T-helper 2 cell treated with Interferon-gamma antibody and Interleukin-4, amounts not matched to agents 100 ng/mL and 5 ng/mL, for 36 hours (primary cell): Measurements from ENCODE around the gene GATC. TPM values are rescaled to one million over a fixed set of nuclear protein-coding genes. Genes with fewer than 3 reads are reported as not detected.

Source experiments
- intact Hi-C: fragments of 100-400 bp; cut with micrococcal nuclease; formaldehyde crosslinking; loops from one replicate; pipeline ENCODE4 v1.15.1; 2023
- total RNA-seq: library from RNA; stranded (reverse); gene quantifications from 2 replicates; pipeline ENCODE4 v1.2.3, GENCODE V29; 2022

Gene GATC, protein sequence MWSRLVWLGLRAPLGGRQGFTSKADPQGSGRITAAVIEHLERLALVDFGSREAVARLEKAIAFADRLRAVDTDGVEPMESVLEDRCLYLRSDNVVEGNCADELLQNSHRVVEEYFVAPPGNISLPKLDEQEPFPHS
- total RNA-seq: 27.9 and 29.0 TPM in 2 replicates

DNA sequence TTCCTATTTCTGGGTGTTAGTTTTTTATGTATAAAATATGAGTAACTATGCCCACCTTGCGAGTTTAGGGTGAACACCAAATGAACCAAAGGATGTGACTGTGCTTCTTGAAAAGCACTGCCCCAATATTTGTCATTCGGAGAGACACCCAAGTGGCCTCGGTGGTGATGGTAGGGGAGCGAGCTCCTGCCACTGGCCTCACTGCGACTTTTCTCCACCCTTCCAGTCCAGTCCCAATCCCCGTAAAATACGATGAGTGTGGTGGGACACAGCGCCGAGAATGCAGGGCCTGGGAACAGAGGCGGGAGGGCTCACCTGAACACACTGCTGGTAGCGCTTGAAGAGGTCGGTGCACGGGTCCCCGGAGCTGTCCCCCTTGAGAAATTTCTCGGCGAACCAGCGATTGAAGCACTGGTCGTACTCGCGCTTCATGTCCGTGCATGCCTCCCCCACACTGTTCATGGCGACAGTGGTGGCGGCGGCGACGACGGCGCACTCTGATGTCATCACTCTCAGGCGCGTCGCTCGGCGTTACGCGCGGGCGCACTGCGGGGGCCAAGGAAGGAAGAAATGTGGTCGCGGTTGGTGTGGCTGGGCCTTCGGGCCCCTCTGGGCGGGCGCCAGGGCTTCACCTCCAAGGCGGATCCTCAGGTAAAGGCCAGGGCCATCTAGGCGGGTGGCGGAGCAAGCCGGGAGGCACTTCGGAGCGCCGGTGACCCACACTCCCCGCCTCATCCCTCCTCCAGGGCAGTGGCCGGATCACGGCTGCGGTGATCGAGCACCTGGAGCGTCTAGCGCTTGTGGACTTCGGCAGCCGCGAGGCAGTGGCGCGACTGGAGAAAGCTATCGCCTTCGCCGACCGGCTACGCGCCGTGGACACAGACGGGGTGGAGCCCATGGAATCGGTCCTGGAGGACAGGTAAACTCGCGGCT, at the start of gene GATC, which contains the start of gene TRIAP1:
GATC (plus strand) TSS at position 534 of the 933 bp plus-strand sequence; CDS start at position 571, 37 bp downstream.
TRIAP1 (minus strand) TSS at position 474 of the 933 bp plus-strand sequence; CDS start at position 462, 12 bp downstream.
- intact Hi-C loops: loop anchor here (1.0 kb wide), 2 partner anchors 8 to 240 kb away; partner anchors contain the start of gene COX6A1

DNA sequence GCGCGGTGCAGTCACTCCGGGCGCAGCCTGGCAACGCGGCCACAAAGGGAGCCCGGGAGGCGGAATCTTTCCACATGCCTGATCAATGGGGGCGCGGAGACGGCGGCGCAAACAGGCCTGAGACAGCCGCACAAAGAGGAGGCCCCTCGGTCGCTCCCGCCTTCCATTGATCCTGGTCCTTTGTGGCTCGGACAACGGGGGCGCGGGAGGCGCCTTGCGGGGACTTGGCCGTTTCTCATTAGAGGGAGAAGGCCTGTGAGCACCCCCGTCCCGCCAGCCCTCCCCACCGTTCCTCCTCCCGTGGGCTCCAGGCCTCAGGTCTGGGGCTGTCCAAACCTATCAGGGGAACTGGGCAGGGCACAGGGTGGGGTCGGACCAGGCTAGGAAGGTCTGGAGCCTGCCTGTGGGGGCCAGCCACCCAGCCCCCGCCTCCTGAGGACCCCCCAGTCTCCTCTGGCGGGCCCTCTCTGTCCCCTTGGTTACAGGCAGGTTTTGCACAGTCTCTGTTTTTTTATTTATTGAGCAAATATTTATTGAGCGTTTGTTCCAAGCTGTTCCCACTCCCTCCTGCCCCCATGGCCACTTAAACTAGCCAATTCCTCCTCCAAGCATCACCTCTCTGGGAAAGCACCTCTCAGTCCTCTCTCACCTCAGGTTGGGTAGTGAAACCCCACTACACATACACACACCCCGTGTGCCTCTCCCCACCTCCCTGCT, 48.3 kb upstream of the GATC start:
- intact Hi-C loops: no loop called here

GRCh38 chr12:120399531-120399930, 46.7 kb upstream of the GATC start:
- intact Hi-C loops: no loop called here

DNA sequence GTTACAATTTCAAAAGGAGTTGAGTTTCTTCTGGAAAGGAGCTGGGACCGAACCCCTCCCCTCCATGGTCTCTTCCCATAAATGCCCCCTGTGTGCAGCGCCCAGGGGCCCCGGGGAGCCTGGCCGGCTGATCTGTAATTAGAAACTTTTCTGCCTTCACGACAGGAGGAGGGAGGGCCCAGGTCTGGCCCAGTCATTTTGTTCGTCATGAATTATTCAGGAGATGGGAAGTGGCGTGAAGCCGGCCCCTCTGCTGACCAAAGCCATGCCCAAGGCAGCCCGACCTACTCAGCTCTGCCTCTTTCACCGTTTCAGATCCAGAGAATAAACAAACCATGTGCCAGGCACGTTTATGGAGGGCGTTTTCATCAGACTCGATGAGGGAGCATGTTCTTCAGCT, 44.0 kb upstream of the GATC start:
- intact Hi-C loops: no loop called here

DNA sequence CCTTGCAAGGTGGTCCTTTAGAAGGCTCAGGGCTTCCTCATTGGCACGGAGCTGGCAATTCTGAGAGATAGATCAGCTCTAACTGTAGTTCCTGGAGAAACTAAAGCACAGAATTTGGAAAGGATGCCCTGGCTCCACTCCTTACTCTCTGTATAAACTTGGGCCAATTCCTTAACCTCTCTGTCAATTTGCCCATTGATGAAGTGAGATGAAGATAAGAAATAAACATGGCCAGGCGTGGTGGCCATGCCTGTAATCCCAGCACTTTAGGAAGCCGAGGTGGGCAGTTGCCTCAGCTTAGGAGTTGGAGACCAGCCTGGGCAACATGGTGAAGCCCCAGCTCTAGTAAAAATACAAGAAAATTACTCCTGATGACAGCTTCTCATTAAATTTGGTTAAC, 42.4 kb upstream of the GATC start:
- intact Hi-C loops: no loop called here

DNA sequence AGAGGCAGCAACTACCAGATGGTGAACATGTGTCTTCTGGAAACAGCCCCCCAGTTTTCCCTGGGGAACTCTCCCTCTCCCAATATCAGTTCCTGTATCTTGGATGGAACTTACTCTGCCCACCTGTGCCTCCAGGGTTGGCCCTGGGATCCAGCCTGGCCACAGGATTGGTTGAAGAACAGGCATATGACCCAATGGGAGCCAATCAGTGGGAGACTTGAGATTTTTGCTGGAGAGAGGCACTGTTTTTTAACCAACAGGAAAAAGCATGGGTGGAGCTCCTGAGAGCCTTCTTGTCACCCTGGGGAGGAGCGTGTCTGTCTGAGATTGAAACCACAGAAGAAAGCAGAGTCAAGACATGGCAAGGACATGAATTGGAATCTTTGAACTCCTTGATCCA, 42.0 kb upstream of the GATC start:
- intact Hi-C loops: no loop called here

GRCh38 chr12:120406069-120406468, 40.2 kb upstream of the GATC start:
- intact Hi-C loops: no loop called here

DNA sequence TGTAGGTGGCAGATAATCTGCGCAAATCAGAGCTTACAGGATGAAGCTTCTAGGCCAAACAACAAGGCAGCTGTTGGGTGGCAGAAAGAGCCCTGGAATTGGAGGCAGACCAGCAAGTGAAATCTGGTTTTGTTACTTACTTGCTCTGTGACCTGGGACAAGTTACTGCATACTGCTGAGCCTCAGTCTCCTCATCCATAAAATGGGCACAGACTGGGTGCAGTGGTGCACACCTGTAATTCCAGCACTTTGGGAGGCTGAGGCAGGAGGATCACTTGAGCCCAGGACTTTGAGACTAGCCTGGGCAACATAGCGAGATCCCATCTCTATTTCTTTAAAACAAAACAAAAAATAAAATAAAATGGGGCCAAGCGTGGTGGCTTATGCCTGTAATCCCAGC, 39.7 kb upstream of the GATC start:
- intact Hi-C loops: no loop called here

DNA sequence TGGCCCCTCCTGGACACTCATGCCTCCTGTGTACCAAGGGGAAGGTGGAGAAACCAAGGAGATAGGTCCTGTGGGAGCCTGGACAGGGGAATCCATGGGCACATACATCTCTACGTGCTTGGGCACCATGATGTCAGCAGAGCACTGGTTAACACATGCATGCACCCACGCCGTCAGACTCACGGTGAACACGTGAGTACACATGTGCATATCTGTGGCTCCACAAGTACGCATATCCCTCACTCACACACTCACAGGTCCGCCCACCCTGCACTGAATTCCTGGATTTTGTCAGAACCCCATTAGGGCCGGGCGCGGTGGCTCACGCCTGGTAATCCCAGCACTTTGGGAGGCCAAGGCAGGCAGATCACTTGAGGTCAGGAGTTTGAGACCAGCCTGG, 37.5 kb upstream of the GATC start:
- intact Hi-C loops: no loop called here

DNA sequence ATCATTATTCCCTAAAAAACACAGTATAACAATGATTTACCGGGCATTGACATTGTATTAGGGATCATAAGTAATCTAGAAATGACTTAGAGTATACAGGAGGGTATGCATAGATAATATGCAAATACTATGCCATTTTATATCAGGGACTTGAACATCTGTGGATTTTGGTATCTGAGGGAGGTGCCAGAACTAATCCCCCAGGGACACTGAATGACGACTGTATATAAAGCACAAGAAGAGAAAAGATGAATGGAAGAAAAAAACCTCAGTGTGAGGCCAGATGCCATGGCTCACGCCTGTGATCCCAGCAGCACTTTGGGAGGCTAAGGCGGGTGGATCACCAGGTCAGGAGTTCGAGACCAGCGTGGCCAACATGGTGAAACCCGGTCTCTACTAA, 33.8 kb upstream of the GATC start:
- intact Hi-C loops: no loop called here

- intact Hi-C loops: no loop called here
Measured at GRCh38 chr12:120413901-120414695, 32.1 kb upstream of the GATC start.

DNA sequence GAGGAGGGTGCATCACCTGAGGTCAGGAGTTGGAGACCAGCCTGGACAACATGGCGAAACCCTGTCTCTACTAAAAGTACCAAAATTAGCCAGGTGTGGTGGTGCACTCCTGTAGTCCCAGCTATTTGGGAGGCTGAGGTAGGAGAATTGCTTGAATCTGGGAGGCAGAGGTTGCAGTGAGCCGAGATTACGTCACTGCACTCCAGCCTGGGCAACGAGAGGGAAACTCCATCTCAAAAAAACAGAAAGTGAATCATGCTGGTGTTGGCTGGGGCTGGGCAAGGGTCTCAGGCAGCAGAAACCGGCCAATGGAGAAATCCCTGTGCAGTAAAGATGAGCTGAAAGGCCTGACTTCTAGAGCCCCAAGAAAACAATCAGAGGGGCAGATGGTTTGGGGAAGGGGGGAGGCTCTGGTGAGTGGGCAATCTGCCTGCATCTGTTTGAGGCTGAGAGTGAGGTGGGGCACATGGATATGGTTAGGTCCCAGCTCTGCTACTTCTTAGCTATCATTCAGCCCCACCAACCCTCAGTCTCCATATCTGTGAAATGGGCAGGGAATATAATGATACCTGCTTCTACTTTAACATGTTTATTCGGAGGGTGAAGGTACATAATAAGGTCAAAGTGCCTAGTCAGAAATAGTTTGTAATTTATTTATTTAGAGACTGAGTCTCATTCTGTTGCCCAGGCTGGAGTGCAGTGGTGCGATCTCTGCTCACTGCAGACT, 29.6 kb upstream of the GATC start:
- intact Hi-C loops: no loop called here

DNA sequence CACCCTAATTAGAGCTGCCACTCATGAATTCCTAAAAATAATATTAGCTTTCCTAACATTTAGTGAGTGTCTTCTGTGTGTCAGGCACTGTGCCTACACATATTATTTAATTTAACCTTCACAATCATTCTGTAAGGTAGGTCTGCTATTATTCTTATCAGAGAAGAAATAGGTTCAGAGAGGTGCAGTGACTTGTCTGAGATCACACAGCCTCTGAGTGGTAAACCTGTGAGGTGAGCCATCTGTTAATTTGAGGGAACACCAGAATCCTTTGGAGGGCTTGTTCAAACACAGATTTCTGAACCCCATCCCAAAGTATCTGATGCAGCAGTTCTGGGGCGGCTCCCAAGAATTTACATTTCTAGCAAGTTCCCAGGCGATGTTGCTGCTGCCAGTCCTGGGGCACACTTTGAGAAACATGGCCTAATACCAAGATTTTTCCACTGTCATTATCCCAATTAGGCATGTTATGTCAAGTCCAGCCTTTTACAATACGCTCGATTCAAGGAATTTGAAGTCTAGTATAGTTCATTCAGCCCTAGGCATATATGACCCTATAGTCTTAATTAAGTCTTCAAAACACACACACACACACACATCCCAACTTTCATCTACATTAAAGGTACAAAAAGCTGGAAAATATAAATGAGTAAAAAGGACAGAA, 28.2 kb upstream of the GATC start:
- intact Hi-C loops: no loop called here

DNA sequence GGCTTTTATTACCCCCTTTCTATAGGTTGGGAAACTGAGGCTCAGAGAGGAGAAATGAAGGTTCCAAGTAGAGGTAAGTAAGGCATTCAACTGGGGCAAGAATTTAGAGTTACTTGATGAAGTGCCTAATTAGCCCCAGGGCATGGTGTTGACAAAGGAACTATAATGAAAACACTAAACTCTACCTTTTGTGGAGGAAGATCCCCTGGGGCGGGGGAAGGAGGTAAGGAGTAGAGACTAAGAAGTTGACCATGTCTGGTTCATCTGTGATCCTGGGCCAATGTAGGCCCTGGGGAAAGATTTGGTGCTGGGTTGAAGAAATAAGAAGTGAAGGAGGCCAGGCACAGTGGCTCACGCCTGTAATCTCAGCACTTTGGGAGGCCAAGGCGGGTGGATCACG, 24.5 kb upstream of the GATC start:
- intact Hi-C loops: no loop called here

DNA sequence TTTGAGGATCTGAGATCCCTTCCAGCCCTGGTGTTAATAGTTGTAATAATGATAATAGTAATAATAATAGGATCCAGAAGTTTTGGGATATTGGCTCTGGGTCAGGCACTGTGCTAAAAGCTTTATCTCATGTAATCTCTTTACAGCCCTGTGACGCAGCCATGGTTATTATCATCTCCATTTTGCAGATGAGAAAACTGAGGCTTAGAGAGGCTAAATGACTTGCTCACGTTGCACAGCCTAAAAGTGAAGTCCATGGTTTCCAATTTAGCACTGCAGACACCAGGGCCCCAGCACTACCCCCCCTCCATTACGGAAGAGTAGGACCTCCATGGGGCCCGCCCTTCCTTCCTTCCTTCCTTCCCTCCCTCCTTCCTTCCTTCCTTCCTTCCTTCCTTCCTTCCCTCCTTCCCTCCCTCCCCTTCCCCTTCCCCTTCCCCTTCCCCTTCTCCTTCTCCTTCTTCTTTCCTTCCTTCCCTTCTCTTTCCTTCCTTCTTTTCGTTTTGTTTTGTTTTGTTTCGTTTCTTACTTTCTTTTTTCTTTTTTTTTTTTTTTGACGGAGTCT, 23.3 kb upstream of the GATC start:
- intact Hi-C loops: no loop called here

- intact Hi-C loops: no loop called here
Measured at GRCh38 chr12:120425797-120426196, 20.4 kb upstream of the GATC start.

GRCh38 chr12:120428597-120429229, 17.5 kb upstream of the GATC start:
- intact Hi-C loops: no loop called here

DNA sequence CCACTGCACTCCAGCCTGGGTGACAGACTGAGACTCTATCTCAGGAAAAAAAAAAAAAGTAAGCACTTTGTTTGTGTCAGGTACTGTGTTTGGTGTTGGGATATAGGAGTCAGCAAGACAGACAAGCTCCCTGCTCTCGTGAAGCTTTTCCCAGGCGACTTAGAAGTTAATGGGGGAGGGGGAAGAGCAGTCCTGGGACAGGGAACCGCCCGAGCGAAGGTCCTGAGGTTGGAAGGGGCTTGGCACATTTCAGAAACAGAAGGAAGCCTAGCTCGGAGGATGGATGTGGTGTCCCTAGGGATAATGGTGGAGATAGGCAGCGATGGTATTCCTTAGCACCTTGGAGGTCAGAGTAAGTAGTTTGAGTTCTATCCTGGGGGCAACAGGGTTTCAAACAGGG, 16.9 kb upstream of the GATC start:
- intact Hi-C loops: no loop called here
